HEK293 (cell line): Measurements from ENCODE around the gene STAC.

ENCODE experiments used
- EGR2 ChIP-seq: fragments of 450-650 bp; formaldehyde crosslinking; IDR thresholded peaks from 2 replicates; pipeline ENCODE4 v1.5.1; 2016; ENCODE audit warnings: low read depth, missing biosample characterization, missing genetic modification characterization
- FEZF1 ChIP-seq: fragments of 450-650 bp; formaldehyde crosslinking; IDR thresholded peaks from 2 replicates; pipeline ENCODE4 v1.5.1; 2016; ENCODE audit warnings: missing biosample characterization, missing genetic modification characterization
- GFI1B ChIP-seq: fragments of 450-650 bp; formaldehyde crosslinking; IDR thresholded peaks from 2 replicates; pipeline ENCODE4 v1.5.1; 2016; ENCODE audit warnings: missing biosample characterization, missing genetic modification characterization
- GLI2 ChIP-seq: fragments of 450-650 bp; formaldehyde crosslinking; IDR thresholded peaks from 2 replicates; pipeline ENCODE4; 2017; ENCODE audit warnings: missing biosample characterization, missing genetic modification characterization, low read depth, borderline replicate concordance
- KLF16 ChIP-seq: fragments of 450-650 bp; formaldehyde crosslinking; IDR thresholded peaks from 2 replicates; pipeline ENCODE4 v1.5.1; 2017; ENCODE audit warnings: missing biosample characterization, missing genetic modification characterization
- KLF7 ChIP-seq: fragments of 450-650 bp; formaldehyde crosslinking; IDR thresholded peaks from 2 replicates; pipeline ENCODE4 v1.5.1; 2016; ENCODE audit warnings: missing biosample characterization, missing genetic modification characterization, borderline replicate concordance
- KLF9 ChIP-seq: fragments of 450-650 bp; formaldehyde crosslinking; IDR thresholded peaks from 2 replicates; pipeline ENCODE4 v1.5.1; 2016; ENCODE audit warnings: missing biosample characterization, missing genetic modification characterization, low read depth
- OVOL3 ChIP-seq: fragments of 450-650 bp; formaldehyde crosslinking; IDR thresholded peaks from 2 replicates; pipeline ENCODE4 v1.5.1; 2016; ENCODE audit warnings: missing biosample characterization, missing genetic modification characterization
- SP3 ChIP-seq: fragments of 450-650 bp; formaldehyde crosslinking; IDR thresholded peaks from 2 replicates; pipeline ENCODE4 v1.5.1; 2016; ENCODE audit warnings: missing biosample characterization, missing genetic modification characterization
- WT1 ChIP-seq: fragments of 450-650 bp; formaldehyde crosslinking; IDR thresholded peaks from 2 replicates; pipeline ENCODE4 v1.5.1; 2016; ENCODE audit warnings: missing biosample characterization, missing genetic modification characterization
- ZBTB20 ChIP-seq: fragments of 450-650 bp; formaldehyde crosslinking; IDR thresholded peaks from 2 replicates; pipeline ENCODE4 v1.5.1; 2016; ENCODE audit warnings: missing biosample characterization, missing genetic modification characterization
- ZBTB26 ChIP-seq: fragments of 450-650 bp; formaldehyde crosslinking; optimal IDR thresholded peaks from 2 replicates; pipeline ENCODE3; 2016; ENCODE audit warnings: missing biosample characterization, mild to moderate bottlenecking, missing genetic modification characterization
- ZBTB44 ChIP-seq: fragments of 450-650 bp; IDR thresholded peaks from 2 replicates; pipeline ENCODE4 v1.5.1; 2018; ENCODE audit warnings: missing biosample characterization, mild to moderate bottlenecking, missing genetic modification characterization
- ZBTB8A ChIP-seq: fragments of 450-650 bp; formaldehyde crosslinking; IDR thresholded peaks from 2 replicates; pipeline ENCODE4 v1.5.1; 2016; ENCODE audit warnings: missing biosample characterization, missing genetic modification characterization
- ZFP69B ChIP-seq: fragments of 450-650 bp; formaldehyde crosslinking; IDR thresholded peaks from 2 replicates; pipeline ENCODE4 v1.5.1; 2016; ENCODE audit warnings: missing biosample characterization, missing genetic modification characterization
- ZNF132 ChIP-seq: fragments of 450-650 bp; formaldehyde crosslinking; IDR thresholded peaks from 2 replicates; pipeline ENCODE4 v1.5.1; 2017; ENCODE audit warnings: missing biosample characterization, missing genetic modification characterization, borderline replicate concordance
- ZNF133 ChIP-seq: fragments of 450-650 bp; formaldehyde crosslinking; IDR thresholded peaks from 2 replicates; pipeline ENCODE4 v1.5.1; 2016; ENCODE audit warnings: missing biosample characterization, missing genetic modification characterization
- ZNF202 ChIP-seq: fragments of 450-650 bp; formaldehyde crosslinking; IDR thresholded peaks from 2 replicates; pipeline ENCODE4 v1.5.1; 2016; ENCODE audit warnings: missing biosample characterization, missing genetic modification characterization, borderline replicate concordance
- ZNF214 ChIP-seq: fragments of 450-650 bp; formaldehyde crosslinking; IDR thresholded peaks from 2 replicates; pipeline ENCODE4 v1.5.1; 2017; ENCODE audit warnings: missing biosample characterization, mild to moderate bottlenecking, missing genetic modification characterization, borderline replicate concordance
- ZNF350 ChIP-seq: fragments of 450-650 bp; formaldehyde crosslinking; IDR thresholded peaks from 2 replicates; pipeline ENCODE4 v1.5.0; 2017; ENCODE audit warnings: missing biosample characterization, mild to moderate bottlenecking, missing genetic modification characterization
- ZNF394 ChIP-seq: fragments of 450-650 bp; formaldehyde crosslinking; IDR thresholded peaks from 2 replicates; pipeline ENCODE4 v1.5.1; 2016; ENCODE audit warnings: missing biosample characterization, missing genetic modification characterization, mild to moderate bottlenecking, moderate library complexity, borderline replicate concordance
- ZNF398 ChIP-seq: fragments of 450-650 bp; formaldehyde crosslinking; IDR thresholded peaks from 2 replicates; pipeline ENCODE4 v1.5.1; 2017; ENCODE audit warnings: missing biosample characterization, missing genetic modification characterization
- ZNF404 ChIP-seq: fragments of 450-650 bp; formaldehyde crosslinking; IDR thresholded peaks from 2 replicates; pipeline ENCODE4 v1.5.1; 2017; ENCODE audit warnings: missing biosample characterization, missing genetic modification characterization
- ZNF555 ChIP-seq: fragments of 450-650 bp; formaldehyde crosslinking; conservative IDR thresholded peaks from 2 replicates; pipeline ENCODE4 v1.5.1; 2017; ENCODE audit warnings: missing biosample characterization, mild to moderate bottlenecking, missing genetic modification characterization, inconsistent platforms
- ZNF645 ChIP-seq: fragments of 450-650 bp; formaldehyde crosslinking; IDR thresholded peaks from 2 replicates; pipeline ENCODE4; 2016; ENCODE audit warnings: missing biosample characterization, missing genetic modification characterization
- ZNF692 ChIP-seq: fragments of 450-650 bp; formaldehyde crosslinking; IDR thresholded peaks from 2 replicates; pipeline ENCODE4 v1.5.1; 2016; ENCODE audit warnings: missing biosample characterization, missing genetic modification characterization
- ZSCAN16 ChIP-seq: fragments of 450-650 bp; formaldehyde crosslinking; IDR thresholded peaks from 2 replicates; pipeline ENCODE4 v1.5.1; 2016; ENCODE audit warnings: missing biosample characterization, missing genetic modification characterization
- ZSCAN30 ChIP-seq: fragments of 450-650 bp; IDR thresholded peaks from 2 replicates; pipeline ENCODE4 v1.5.1; 2018; ENCODE audit warnings: missing biosample characterization, mild to moderate bottlenecking, missing genetic modification characterization, moderate library complexity
- ZSCAN4 ChIP-seq: fragments of 450-650 bp; formaldehyde crosslinking; IDR thresholded peaks from 2 replicates; pipeline ENCODE4 v1.5.1; 2017; ENCODE audit warnings: missing biosample characterization, missing genetic modification characterization

The STAC gene

GRCh38 chr3:36380221-36381031 is at the start of gene STAC (continued):
- no peak for TF ChIP-seq ZNF645 (tag by site-specific recombination)
- peak; percentile 74 for TF ChIP-seq SP3 (tag by site-specific recombination)
- no peak for TF ChIP-seq FEZF1
- peak; percentile 14; the same call in 1 of the 2 replicates for TF ChIP-seq ZNF133
- no peak for TF ChIP-seq GFI1B (tag by site-specific recombination)
- TF ChIP-seq OVOL3 (tag by site-specific recombination) = no peak
- peak; percentile 76 for TF ChIP-seq ZNF692 (tag by site-specific recombination)
- peak; percentile 48; the same call in 1 of the 2 replicates for TF ChIP-seq ZFP69B (tag by site-specific recombination)
- TF ChIP-seq KLF16 (tag by site-specific recombination) = peak; percentile 46; the same call in 1 of the 2 replicates
- TF ChIP-seq ZSCAN16 (tag by site-specific recombination) = no peak
- peak; percentile 83 for TF ChIP-seq ZNF398
- no peak for TF ChIP-seq ZNF202 (tag by site-specific recombination)
- peak; percentile 64; the same call in 1 of the 2 replicates for TF ChIP-seq ZBTB20 (tag by site-specific recombination)
- no peak for TF ChIP-seq ZBTB44 (tag by site-specific recombination)
- no peak for TF ChIP-seq ZNF394 (tag by site-specific recombination)
- no peak for TF ChIP-seq ZNF350 (tag by site-specific recombination)
- TF ChIP-seq KLF7 (tag by site-specific recombination) = peak; percentile 50; the same call in 1 of the 2 replicates
- TF ChIP-seq GLI2 = no peak
- TF ChIP-seq ZNF555 = no peak
- TF ChIP-seq ZBTB26 (tag by site-specific recombination) = peak; percentile 96
- TF ChIP-seq WT1 (tag by site-specific recombination) = no peak
- peak; percentile 72 for TF ChIP-seq KLF9 (tag by site-specific recombination)
- TF ChIP-seq ZBTB8A (tag by site-specific recombination) = peak; percentile 97
- TF ChIP-seq EGR2 = peak; percentile 12
- TF ChIP-seq ZNF404 (tag by site-specific recombination) = no peak
- TF ChIP-seq ZSCAN4 = no peak
- peak; percentile 98 for TF ChIP-seq ZSCAN30 (tag by site-specific recombination)
- no peak for TF ChIP-seq ZNF214 (tag by site-specific recombination)
- TF ChIP-seq ZNF132 (tag by site-specific recombination) = no peak
